AG09309 (cell line): ENCODE data around the gene DOCK2.
A peak's percentile ranks its signal among the peaks of the same experiment; 100 is the strongest.
"Not testable (repeated sequence)": the region's sequence is repeated elsewhere in the genome, so short reads cannot be mapped to it uniquely, and the experiment has no call there.

ENCODE experiments used
- DNase-seq: peaks from one replicate; pipeline ENCODE4 v3.0.0-alpha.2; 2010; ENCODE audit warnings: low read depth
- H3K4me3 ChIP-seq: 2 replicates; pipeline ENCODE4 v1.5.1; 2011; ENCODE audit warnings: mild to moderate bottlenecking, low read depth, low read length, moderate library complexity; ENCODE audit not compliant: control insufficient read depth
- TF ChIP-seq, protein P1 (sequence below): IDR thresholded peaks from 2 replicates; pipeline ENCODE4 v1.5.1; 2011; ENCODE audit warnings: mild to moderate bottlenecking, low read depth, low read length, inconsistent platforms; ENCODE audit not compliant: insufficient read depth, control insufficient read depth; ENCODE audit errors: missing control alignments

The DOCK2 gene

DNA sequence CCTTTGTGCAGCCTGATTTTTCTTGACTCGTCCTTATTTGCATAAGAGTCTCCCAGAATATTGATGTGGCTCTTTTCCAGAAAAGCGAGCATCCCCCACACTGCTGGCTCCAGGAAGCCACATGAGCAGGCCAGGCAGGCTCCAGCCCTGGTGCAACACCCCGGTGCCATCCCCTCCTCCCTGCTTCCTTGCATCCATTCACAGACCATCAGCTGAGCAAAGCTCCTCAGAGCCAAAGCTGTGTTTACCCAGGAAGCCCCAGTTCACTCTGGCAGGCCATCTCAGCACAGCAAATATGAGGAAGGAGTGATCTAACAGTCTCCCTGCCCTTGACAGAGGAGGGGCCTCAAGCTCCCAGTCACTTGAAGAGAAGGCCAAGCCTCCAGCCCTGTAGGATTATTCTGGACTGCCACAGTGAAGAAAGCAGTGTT is 308.8 kb downstream of the DOCK2 start:
- H3K4me3 ChIP-seq, result no peak overlapping the region
- TF ChIP-seq, protein P1, sequence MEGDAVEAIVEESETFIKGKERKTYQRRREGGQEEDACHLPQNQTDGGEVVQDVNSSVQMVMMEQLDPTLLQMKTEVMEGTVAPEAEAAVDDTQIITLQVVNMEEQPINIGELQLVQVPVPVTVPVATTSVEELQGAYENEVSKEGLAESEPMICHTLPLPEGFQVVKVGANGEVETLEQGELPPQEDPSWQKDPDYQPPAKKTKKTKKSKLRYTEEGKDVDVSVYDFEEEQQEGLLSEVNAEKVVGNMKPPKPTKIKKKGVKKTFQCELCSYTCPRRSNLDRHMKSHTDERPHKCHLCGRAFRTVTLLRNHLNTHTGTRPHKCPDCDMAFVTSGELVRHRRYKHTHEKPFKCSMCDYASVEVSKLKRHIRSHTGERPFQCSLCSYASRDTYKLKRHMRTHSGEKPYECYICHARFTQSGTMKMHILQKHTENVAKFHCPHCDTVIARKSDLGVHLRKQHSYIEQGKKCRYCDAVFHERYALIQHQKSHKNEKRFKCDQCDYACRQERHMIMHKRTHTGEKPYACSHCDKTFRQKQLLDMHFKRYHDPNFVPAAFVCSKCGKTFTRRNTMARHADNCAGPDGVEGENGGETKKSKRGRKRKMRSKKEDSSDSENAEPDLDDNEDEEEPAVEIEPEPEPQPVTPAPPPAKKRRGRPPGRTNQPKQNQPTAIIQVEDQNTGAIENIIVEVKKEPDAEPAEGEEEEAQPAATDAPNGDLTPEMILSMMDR, result no peak
- DNase-seq, result peak; percentile 86

DNA sequence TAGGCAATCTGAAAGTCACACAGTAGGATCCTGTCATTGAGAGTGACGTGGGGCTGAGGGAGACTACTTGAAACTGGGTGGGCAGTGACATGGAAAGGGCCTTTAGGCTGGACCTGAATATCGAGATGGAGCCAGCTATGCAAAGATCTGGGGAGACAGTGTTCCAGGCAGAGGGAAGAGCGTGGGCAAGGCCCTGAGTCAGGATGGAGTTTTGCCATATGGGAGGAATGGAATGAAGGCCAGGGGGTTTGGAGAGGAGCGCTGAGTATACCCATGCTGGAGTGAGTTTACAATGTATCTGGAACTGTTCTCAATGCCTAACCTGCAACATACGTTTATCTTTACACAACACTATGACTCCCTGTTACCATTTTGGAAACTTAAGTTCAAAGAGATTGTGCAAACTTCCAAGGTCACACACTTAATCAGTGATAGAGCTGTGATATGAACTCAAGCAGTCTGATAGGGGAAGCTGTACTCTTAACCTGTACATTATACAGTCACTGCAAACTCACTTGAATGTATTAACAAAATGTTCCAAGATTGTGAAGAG is 309.7 kb downstream of the DOCK2 start:
- H3K4me3 ChIP-seq, result no peak overlapping the region
- no peak for DNase-seq
- TF ChIP-seq, protein P1, result no peak

DNA sequence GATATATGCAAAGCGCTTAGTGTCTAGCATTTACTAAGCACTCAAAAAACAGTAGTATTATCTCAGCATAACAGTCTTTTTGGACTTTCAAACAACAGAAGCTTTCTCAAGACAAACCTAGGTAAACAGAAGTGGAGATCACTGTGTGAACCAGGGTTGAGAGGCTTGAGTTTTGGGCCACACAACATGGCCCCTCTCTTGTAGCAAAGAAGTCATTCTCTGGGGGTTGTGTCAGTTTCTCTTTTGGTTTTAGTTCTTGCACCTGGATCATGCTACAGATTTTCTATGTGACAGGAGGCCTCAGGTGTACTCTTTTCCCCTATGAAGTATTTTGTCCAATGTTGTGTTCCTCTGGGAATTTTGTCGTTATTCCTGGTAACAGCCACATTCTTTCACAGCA is 313.3 kb downstream of the DOCK2 start:
- DNase-seq, result no peak
- TF ChIP-seq, protein P1, result no peak
- no peak overlapping the region for H3K4me3 ChIP-seq

DNA sequence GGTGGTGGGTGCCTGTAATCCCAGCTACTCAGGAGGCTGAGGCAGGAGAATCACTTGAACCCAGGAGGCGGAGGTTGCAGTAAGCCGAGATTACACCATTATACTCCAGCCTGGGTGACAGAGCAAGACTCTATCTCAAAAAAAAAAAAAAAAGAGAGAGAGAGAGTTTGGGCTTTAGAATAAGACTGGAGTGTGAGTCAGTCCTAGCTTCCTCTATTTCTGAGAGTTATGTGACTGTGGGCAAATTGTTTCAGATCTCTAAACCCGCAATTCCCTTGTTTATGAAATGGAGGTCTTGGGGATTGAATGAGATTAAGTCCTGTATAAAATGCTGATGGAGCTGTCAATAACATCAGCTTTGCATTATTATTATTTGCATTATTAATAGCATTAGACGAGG is 316.1 kb downstream of the DOCK2 start:
- not testable (repeated sequence) for H3K4me3 ChIP-seq, DNase-seq

DNA sequence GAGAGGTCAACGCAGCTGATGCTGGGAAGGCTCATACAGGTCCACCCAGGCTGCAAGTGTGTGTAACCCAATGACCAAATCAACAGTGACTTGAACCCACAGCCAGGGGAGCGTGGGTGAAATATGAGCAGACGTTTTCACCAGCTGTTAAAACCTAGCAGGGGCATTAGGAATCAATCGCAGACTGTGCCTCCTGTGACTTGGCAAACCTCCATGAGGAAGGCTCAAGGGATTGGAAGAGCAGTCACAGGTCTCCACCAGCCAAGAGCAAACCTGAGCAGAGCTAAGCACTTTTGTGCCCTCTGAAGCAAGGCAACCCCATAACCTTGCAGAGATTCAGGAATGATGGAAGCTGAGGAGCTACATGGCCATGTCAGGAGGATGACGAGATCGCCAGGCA is 317.7 kb downstream of the DOCK2 start:
- TF ChIP-seq, protein P1, result no peak
- H3K4me3 ChIP-seq, result no peak overlapping the region
- DNase-seq, result no peak

DNA sequence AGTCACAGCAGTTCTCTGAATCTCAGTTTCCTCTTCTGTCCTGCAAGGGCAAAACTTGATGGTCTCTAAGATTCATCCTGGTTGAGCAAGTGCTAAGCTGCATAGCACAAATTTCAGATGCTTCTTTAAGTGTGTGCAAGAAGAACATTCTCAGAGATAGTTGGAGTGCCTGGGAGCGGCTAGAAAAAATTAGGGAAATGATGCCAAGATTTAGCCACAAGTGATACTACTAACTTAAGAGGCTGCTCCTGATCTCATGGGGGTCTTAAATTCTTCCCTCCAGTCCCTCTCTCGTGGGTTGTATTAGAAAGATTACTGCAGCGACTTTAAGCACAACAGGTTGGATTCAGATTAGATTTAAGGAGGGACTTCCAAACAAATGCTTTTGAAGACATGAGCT is 319.1 kb downstream of the DOCK2 start:
- TF ChIP-seq, protein P1, result no peak
- no peak overlapping the region for H3K4me3 ChIP-seq
- DNase-seq, result no peak

DNA sequence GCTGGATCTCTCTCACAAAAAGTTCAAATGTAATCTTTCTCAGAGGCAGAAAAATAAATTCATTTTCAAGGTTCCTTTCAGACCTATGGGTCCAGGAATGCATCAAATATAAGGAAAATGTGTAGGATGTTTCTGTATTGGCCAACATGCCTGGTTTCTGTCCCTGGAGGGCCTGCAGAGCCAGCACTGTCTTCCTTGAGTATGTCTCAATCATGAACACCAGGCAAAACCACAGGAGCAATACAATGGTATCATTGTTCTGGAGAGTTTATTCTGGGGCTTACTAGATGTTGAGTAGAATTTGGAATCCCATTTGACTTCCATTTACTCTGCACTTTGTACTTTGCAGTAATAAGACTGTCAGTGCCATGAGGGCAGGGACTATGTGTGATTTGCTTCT is 319.7 kb downstream of the DOCK2 start:
- no peak overlapping the region for H3K4me3 ChIP-seq
- no peak for DNase-seq
- TF ChIP-seq, protein P1, result no peak

DNA sequence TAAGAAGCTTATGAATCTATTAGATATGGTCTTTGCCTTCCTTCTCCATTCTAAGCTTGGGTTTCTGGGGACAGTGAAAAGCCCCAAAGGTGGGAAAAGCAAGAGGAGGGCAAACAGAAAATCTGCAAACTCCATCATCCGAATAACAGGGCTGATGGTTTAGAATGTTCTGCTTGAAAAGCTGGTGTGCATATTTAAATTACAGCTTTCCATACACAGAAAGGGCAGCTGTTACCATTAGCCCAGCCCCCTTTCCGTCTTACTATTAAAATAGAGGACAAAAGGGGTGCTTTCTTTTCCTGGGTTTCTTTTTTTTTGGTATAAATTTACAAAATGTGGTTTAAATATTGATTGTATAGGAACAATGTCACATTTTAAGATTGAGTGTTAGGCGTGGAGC is 321.2 kb downstream of the DOCK2 start:
- H3K4me3 ChIP-seq, result no peak overlapping the region
- TF ChIP-seq, protein P1, result no peak
- no peak for DNase-seq
